Smooth muscle cell (in vitro differentiated cells): ENCODE measurements around the gene CLRN1. TPM values are rescaled to one million over a fixed set of nuclear protein-coding genes. Genes with fewer than 3 reads are reported as not detected.

Experiments
- DNase-seq: peaks from one replicate; lab custom pipeline; 2025; ENCODE audit not compliant: unreplicated experiment; lab: John Stamatoyannopoulos, UW
- H2AFZ ChIP-seq: fragments of 200-600 bp; sonication (generic); 2 replicates; pipeline ENCODE4 v1.6.0; 2016; ENCODE audit warnings: antibody characterized with exemption, low read depth, mild to moderate bottlenecking
- H3F3A ChIP-seq: fragments of 200-600 bp; sonication (generic); 2 replicates; pipeline ENCODE4 v1.6.0; 2017; ENCODE audit warnings: antibody characterized with exemption, low read depth
- H3K27ac ChIP-seq: fragments of 200-600 bp; sonication (generic); 2 replicates; pipeline ENCODE4 v1.5.1; 2016; ENCODE audit warnings: low read depth, mild to moderate bottlenecking
- H3K27me3 ChIP-seq: fragments of 200-600 bp; sonication (generic); 2 replicates; pipeline ENCODE4 v1.6.1; 2016; ENCODE audit warnings: low read depth, mild to moderate bottlenecking
- H3K36me3 ChIP-seq: fragments of 200-600 bp; sonication (generic); 2 replicates; pipeline ENCODE4 v1.5.1; 2016; ENCODE audit warnings: low read depth
- H3K4me1 ChIP-seq: fragments of 200-600 bp; sonication (generic); 2 replicates; pipeline ENCODE4 v1.5.1; 2016; ENCODE audit warnings: low read depth
- H3K4me2 ChIP-seq: fragments of 200-600 bp; sonication (generic); 2 replicates; pipeline ENCODE4 v1.6.0; 2016; ENCODE audit warnings: mild to moderate bottlenecking
- H3K4me3 ChIP-seq: fragments of 200-600 bp; sonication (generic); 2 replicates; pipeline ENCODE4 v1.5.1; 2016; ENCODE audit warnings: mild to moderate bottlenecking
- H3K79me2 ChIP-seq: fragments of 200-600 bp; sonication (generic); 2 replicates; pipeline ENCODE4 v1.6.0; 2016; ENCODE audit warnings: low read depth, mild to moderate bottlenecking
- H3K9ac ChIP-seq: fragments of 200-600 bp; sonication (generic); 2 replicates; pipeline ENCODE4 v1.6.0; 2016; ENCODE audit warnings: low read depth
- H3K9me3 ChIP-seq: fragments of 200-600 bp; sonication (generic); replicated peaks from 2 replicates; pipeline ENCODE4 v1.5.1; 2016; ENCODE audit warnings: low read depth
- H4K20me1 ChIP-seq: fragments of 200-600 bp; sonication (generic); 2 replicates; pipeline ENCODE4 v1.6.0; 2016; ENCODE audit warnings: low read depth
- WGBS: methylation state at CpG from one replicate; pipeline ENCODE4 v1.1.7; 2016; ENCODE audit warnings: low lambda C conversion rate; 5-methylcytosine and 5-hydroxymethylcytosine counted together
- polyA plus RNA-seq: library from polyadenylated mRNA; unstranded; fragments of >200 nt; fragmentation: Nextera tagmentation; extraction: Ambion mirVana; gene quantifications from 2 replicates; pipeline ENCODE4 v1.2.1, GENCODE V29; 2016
- total RNA-seq: library from RNA; depleted of rRNA; stranded (reverse); fragments of >200 nt; gene quantifications from 2 replicates; pipeline ENCODE4 v1.2.3, GENCODE V29; 2014
- TF ChIP-seq, protein P1 (sequence below): fragments of 200-600 bp; sonication (generic); IDR thresholded peaks from 2 replicates; pipeline ENCODE4 v1.5.1; 2017; ENCODE audit warnings: borderline replicate concordance, mild to moderate bottlenecking, antibody characterized with exemption; ENCODE audit not compliant: insufficient read depth, poor library complexity, severe bottlenecking

Gene CLRN1
- total and polyA plus RNA-seq, 2 experiments from 2014 or later: not detected

DNA sequence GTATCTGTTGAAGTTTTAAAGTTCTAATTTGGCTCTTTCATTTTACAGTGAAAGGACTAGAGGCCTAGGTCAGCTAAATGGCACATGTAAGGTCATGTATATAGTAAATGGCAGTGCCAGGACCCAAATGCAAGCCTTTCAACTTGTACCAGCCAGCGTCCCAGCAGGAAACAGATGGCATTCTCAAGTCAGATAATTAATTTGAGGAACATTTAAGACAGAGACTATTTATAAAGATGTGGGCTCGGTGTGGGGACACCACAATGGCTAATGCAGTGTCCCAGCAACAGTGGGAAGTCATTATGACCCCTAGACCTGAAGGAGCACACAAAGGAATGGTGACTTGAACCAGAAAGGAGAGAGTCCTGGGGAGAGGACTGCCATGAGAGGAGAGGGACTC, 73.4 kb downstream of the CLRN1 start:
- no peak for DNase-seq
- Histone ChIP-seq H3K4me3 (no peak overlapping the region), H2AFZ (no peak overlapping the region), H3K27ac (no peak overlapping the region), H3K9ac (no peak overlapping the region), H3K79me2 (no peaks in the 10 kb centered on the region), H3K4me2 (no peak overlapping the region), H3K9me3 (no peaks in the 10 kb centered on the region), H3K4me1 (no peaks in the 10 kb centered on the region), H3F3A (no peaks in the 10 kb centered on the region), H3K27me3 (peaks cover 17% of the 10 kb centered on the region), H3K36me3 (no peaks in the 10 kb centered on the region), H4K20me1 (no peaks in the 10 kb centered on the region)
- TF ChIP-seq, protein P1, sequence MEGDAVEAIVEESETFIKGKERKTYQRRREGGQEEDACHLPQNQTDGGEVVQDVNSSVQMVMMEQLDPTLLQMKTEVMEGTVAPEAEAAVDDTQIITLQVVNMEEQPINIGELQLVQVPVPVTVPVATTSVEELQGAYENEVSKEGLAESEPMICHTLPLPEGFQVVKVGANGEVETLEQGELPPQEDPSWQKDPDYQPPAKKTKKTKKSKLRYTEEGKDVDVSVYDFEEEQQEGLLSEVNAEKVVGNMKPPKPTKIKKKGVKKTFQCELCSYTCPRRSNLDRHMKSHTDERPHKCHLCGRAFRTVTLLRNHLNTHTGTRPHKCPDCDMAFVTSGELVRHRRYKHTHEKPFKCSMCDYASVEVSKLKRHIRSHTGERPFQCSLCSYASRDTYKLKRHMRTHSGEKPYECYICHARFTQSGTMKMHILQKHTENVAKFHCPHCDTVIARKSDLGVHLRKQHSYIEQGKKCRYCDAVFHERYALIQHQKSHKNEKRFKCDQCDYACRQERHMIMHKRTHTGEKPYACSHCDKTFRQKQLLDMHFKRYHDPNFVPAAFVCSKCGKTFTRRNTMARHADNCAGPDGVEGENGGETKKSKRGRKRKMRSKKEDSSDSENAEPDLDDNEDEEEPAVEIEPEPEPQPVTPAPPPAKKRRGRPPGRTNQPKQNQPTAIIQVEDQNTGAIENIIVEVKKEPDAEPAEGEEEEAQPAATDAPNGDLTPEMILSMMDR: no peak
- 92% methylated on average over 2 of the region's 2 CpGs for WGBS

DNA sequence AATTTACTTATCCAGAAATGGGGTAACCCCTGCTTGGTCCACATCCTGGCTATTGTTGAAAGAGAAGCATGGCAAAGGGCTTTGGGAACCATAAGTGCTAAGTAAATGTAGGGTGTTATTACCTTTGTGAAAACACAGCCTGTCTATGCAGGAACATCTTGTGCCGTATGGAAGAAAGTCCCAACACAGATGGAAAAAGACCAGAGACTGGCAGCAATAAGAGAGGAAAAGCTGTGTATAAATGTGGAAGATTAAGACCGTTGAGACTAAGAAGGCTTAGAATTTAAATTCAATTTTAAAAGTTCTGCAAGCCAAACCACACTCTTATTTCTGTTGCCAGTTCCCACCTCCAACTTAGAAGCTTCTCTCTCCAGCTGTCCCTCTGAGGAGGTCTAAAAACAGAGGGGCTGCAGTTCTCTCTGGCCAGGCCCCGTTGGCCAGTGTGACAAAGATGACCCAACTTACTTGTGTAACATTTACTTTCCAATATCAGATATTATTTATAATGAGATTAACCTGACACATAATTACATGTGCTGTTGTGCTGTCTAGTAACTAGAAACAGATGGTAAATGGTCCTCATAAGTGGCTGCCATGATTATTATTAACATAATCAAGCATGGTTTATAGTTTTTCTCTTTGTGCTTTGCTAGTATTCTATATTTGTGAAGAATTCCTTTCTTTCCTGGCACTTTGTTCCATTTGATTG, 74.3 kb downstream of the CLRN1 start:
- H3K4me2 ChIP-seq: no peak overlapping the region
- H3K36me3 ChIP-seq: no peaks in the 10 kb centered on the region
- H3K9me3 ChIP-seq: no peaks in the 10 kb centered on the region
- H4K20me1 ChIP-seq: no peaks in the 10 kb centered on the region
- 91% methylated on average over 3 of the region's 3 CpGs for WGBS
- H3K4me1 ChIP-seq: no peaks in the 10 kb centered on the region
- no peaks in the 10 kb centered on the region for H3K79me2 ChIP-seq
- TF ChIP-seq, protein P1: no peak
- peaks cover 8% of the 10 kb centered on the region for H3K27me3 ChIP-seq
- H3F3A ChIP-seq: no peaks in the 10 kb centered on the region
- no peak overlapping the region for H3K9ac ChIP-seq
- DNase-seq: no peak
- no peak overlapping the region for H2AFZ ChIP-seq
- H3K27ac ChIP-seq: no peak overlapping the region
- H3K4me3 ChIP-seq: no peak overlapping the region

DNA sequence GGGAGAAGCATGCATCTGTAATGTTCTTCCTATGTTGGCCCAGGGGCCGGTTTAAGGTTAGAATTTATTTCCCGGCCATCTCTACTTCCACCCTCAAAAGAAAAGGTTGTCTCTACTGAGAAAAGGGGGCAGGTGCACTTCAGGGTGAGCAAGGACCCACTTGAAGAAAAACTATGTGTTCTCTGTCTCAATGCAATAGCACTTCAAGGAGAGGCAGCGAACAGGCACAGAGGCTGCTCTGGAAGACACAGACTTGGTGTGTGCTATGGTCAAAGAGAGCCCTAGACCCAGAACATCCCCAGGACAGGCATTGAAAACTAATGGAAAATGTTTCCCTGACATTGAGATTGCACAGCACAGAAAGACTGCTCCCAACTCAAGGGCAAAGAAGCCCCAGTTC, 74.9 kb downstream of the CLRN1 start:
- no peaks in the 10 kb centered on the region for H3K4me1 ChIP-seq
- H3K27ac ChIP-seq: no peak overlapping the region
- no peak overlapping the region for H3K4me2 ChIP-seq
- H4K20me1 ChIP-seq: no peaks in the 10 kb centered on the region
- H3K79me2 ChIP-seq: no peaks in the 10 kb centered on the region
- no peak overlapping the region for H2AFZ ChIP-seq
- no peaks in the 10 kb centered on the region for H3K36me3 ChIP-seq
- H3K9ac ChIP-seq: no peak overlapping the region
- H3F3A ChIP-seq: no peaks in the 10 kb centered on the region
- H3K9me3 ChIP-seq: no peaks in the 10 kb centered on the region
- TF ChIP-seq, protein P1: no peak
- H3K27me3 ChIP-seq: peaks cover 7% of the 10 kb centered on the region
- no peak for DNase-seq
- H3K4me3 ChIP-seq: no peak overlapping the region
- WGBS: 94% methylated on average over 3 of the region's 3 CpGs

DNA sequence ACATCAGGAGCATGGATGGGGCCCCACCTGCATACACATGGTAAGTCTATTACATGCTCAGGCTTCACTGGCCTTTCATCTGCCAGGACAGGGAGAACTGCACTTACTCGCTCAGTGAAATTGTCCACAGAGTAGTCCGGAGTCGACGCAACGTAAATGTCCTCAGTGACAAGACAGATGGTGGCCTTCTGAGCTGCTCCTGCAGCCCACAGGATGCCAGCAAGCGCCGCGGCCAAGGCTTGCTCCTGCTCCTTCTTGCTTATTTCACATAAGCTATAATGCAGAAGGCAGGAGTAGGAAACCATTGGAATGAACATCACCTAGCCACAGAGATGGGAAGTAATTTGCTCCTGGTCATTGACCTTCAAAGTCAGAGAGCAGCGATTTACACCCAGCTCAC, 81.7 kb downstream of the CLRN1 start:
- peaks cover 7% of the 10 kb centered on the region for H3K27me3 ChIP-seq
- no peak overlapping the region for H3K27ac ChIP-seq
- no peaks in the 10 kb centered on the region for H3F3A ChIP-seq
- H3K79me2 ChIP-seq: no peaks in the 10 kb centered on the region
- no peak overlapping the region for H3K4me2 ChIP-seq
- WGBS: 94% methylated on average over 9 of the region's 9 CpGs
- no peak overlapping the region for H3K4me3 ChIP-seq
- no peaks in the 10 kb centered on the region for H3K36me3 ChIP-seq
- DNase-seq: no peak
- no peak overlapping the region for H2AFZ ChIP-seq
- H3K9ac ChIP-seq: no peak overlapping the region
- H3K9me3 ChIP-seq: no peaks in the 10 kb centered on the region
- TF ChIP-seq, protein P1: no peak
- no peaks in the 10 kb centered on the region for H4K20me1 ChIP-seq
- H3K4me1 ChIP-seq: no peaks in the 10 kb centered on the region
